HG03460 (cell line): ENCODE data around the gene HIVEP3.

Experiments used
- ATAC-seq: cut with Tn5 transposase; IDR thresholded peaks from one replicate; pipeline ENCODE4 v1.9.1; 2021; ENCODE audit not compliant: unreplicated experiment

HIVEP3 gene

DNA sequence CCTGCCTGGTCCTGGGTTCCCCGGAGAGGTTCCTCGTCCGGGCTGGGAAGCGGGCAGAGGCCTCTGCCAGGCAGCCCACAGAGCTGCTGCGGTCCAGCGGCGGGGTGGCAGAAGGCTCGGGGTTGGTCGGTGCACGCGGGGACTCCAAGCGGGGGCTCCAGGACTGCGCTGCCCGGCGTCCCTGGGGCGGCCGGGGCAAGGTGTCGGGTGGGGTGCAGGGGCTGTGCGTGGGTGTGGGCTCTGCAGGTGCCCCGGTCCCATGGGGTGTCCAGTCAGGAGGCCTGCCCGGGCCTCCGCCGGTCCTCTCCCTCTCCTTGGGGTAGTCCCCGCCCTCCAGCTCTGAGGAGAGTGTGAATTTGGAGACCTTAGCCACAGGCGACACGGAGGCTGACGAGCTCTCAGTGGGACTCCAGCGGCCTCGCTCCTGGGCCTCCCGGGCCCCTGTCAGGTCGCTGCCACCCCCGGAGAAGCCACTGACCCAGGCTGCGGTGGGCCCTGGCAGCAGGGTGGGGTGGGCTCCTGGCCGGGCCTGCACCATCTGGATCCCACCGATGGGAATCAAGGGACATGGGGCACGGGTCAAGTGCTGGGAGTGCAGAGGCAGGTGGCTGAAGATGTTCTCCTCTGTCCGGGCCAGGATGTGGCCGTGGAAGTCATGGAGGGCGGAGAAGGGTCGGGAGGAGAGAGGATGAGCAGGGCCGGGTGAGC lies 408.0 kb downstream of the HIVEP3 start:
- no peak for ATAC-seq

DNA sequence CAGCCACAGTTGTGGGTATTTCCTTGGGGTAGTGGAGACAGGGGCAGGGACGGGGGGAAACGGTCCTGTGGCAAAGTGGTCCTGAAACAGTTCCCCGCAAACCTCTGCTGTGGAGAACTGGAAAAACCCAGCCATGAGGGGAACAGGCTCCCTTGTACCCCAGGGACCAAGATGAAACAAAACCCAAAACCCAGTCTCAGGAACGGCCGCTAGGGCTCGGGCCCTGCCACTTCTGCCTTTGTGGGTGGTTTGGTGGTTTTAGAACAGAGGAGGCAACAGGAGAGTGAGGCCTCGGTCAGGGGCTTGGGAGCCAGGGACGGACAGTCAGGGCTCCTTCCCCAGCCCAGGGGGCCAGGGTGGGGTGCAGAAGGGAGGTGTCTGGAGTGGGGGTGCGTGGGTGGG lies 409.5 kb downstream of the HIVEP3 start:
- no peak for ATAC-seq

GRCh38 chr1:41508290-41508689 lies 410.4 kb downstream of the HIVEP3 start:
- no peak for ATAC-seq

DNA sequence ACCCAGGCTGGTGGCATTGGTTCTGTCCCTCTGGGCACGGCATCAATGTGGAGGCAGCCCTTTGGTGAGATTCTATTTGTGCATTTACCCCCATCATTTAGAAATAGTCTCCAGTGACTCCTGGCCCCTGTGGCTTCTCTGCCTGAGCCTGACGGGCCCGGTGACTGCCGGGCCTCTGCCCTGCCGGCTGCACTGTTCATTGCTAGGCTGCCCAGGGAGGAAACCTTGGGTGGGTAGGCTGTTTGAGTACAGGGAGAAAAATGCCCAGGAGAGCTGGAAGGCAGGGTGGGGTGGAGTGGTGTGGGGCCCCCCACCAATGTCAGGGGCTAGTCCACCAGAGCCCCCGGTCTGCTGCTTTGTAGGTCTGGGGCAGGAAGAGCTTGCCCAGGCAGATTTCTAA lies 410.9 kb downstream of the HIVEP3 start:
- no peak for ATAC-seq

DNA sequence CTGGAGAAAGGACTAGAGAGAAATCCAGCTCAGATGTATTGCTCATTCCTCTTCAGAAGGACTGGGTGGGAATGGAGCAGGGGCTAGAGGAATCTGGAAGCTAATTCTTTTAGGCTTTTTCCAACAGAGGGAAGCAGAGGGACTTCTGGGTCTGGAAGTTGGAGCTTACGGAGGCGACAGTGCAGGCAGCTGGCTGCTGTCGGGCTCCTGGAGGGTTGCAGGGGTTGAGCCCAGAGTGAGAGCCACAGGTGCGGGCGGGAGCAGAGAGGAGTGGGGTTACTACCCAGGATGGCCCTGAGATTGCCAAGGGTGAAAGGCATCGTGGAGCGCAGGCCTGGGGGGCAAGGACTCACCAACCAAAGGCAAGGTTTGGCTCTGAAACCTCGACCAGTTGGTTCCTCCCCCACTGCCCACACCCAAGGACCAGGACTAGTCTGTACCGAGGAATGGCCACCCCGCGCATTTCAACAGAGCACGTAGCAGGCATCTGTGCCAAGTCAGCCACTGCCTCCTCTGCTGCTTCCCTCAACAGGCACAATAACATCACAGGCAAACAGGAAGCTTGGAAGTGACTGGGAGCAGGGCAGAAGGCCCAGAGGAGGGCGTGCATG lies 411.5 kb downstream of the HIVEP3 start:
- no peak for ATAC-seq

DNA sequence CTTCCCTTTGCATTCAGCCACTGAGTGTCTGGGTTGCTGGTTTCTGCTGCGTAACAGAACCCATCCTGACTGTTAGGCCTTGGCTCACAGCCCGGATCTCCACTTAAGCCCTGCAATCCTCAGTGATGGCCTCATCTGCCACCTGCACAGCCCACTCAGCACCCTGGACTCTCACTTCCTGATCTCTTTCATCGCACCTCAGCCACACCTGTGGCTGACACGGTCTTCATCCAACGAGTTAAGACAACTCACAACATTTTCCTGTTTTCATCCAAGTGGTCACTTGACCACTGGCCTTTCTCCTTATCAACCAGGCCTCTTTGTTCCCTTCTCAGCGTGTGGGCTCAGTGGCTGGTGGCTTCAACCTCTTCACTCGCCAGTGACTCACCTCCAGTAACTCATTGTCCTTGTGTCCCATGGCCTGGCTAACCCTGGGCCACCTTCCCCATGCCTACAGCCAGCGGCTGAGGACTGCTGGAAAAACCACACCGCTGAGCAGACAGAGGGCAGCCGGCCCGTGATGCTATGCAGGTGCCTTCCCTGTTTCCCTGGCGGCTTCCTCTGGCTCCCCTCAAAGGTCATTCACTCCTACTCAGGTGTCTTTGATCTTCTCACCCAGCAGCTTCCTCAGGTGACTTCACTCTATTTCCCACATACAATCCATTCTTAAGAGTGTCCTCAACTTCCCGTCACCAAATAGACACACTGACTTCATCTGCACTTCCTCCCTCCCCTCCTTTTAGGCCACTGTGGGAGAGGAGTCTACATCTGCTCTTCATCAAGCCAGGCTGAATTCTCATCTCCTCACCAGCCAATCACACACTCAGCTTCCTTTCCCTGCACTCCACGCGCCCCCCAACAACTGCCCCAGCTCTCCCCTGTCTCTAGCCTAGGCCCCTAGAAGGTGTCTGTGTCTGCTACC lies 414.3 kb downstream of the HIVEP3 start:
- no peak for ATAC-seq

DNA sequence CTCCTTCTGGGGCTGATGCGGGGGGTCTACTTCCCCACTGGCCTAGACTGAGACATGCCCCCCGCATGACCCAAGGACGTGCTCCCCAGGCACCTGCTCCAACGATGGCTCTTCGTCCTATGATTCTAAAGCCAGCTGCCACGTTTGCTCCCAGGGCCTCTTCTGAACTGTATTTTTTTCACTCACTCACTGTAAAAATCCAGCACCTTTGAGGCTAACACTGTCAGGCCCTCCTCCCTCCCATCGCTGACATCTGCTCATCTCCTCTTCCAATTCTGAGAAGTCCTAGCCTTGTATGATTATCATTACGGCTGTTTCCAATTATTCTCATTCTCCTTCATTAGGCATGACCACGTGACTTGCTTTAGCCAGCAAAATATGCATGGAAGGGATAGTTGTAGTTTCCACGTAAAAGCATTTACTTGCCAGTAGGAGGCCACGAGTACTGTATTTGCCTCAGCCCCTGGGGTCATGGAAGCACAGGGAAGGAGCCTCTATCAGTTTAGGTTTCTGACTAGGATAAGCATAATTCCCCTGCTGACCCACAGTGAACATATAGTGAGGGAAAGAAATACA lies 415.1 kb downstream of the HIVEP3 start:
- no peak for ATAC-seq

- ATAC-seq = no peak
Measured at GRCh38 chr1:41502912-41503311, 415.8 kb downstream of the HIVEP3 start.

GRCh38 chr1:41501581-41501980 lies 417.1 kb downstream of the HIVEP3 start:
- no peak for ATAC-seq

DNA sequence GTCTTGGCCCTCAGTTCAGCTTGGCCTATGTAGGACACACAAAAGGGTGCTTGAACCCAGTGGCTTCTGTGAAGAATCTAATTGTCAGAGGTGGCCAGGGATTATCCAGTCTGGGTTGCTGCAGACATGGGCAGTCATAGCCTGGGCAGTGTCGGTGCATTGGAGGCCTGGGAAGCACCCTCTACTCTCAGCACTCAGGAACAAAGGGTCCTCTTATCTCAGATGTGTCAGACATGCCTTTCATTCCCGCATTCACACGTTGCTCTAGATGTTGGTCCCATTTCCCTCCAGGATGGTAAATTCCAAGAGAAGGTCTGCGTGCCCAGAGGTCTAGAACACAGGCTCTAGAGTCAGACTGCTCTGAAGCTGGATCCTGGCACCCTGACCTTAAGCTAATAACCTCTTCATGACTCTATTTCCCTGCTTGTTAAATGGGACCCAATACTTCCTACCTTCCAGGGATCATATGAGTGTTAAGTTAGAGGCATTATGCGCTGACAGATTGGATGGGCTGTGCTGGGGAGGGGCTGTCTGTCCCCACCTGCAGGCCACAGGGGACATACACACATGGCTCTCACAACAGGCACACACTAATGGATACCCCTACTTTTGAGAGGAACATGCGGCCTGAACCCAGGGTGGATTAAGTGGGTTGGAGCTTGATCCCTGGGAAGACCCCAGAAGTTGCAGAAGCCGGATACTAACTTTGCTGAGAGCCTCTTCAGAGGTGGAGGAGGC lies 417.8 kb downstream of the HIVEP3 start:
- no peak for ATAC-seq

GRCh38 chr1:41500378-41500777 lies 418.3 kb downstream of the HIVEP3 start:
- no peak for ATAC-seq

GRCh38 chr1:41499591-41499990 lies 419.1 kb downstream of the HIVEP3 start:
- ATAC-seq = no peak

- no peak for ATAC-seq
Measured at GRCh38 chr1:41498804-41499203, 419.9 kb downstream of the HIVEP3 start.

- ATAC-seq = no peak
Measured at GRCh38 chr1:41498391-41498790, 420.3 kb downstream of the HIVEP3 start.

DNA sequence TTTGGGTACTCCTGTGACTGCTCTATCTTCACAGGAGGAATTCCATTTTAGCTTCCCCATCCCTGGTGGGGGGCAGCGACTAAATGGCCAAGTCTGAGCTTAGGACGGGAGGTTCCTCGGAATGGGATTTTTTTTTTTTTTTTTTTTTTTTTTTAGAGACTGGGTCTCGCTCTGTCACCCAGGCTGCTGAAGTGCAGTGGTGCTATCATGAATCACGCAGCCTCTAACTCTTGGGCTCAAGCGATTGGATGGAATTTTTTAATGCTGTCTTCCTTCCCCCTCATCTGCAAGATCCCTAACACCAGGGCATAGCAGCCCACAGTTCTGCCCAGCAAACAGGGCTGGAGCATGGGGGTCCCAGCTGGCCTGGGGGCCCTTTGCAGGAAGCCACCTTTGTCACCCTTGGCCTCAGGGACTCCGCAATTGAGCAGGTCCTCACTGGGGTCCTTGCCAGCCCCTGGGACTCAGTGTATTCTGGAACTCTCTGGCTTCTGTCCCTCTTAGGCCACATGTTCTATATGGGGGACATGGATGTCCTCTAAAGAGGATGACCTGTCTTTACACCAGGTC lies 421.2 kb downstream of the HIVEP3 start:
- ATAC-seq = no peak

DNA sequence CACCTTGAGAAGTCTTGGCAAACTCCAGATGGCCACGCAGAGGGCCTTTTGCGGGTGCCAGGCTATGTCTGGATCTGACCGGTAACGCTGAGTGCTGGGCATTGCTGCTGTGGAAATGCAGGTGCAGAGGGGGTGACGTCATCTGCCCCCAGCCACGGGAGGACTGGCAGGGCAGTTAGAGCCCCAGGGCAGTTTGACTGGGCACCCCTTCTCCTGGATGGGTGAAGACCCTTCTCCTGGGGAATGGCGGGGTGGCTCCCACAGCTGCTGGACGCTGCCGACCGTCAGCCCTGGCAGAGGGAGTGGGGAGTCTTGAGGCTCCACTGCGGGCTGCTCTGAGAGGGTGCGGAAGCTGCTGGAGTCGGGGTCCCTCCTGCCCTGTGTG lies 421.7 kb downstream of the HIVEP3 start:
- ATAC-seq = no peak

GRCh38 chr1:41496080-41497055 lies 422.4 kb downstream of the HIVEP3 start:
- no peak for ATAC-seq

DNA sequence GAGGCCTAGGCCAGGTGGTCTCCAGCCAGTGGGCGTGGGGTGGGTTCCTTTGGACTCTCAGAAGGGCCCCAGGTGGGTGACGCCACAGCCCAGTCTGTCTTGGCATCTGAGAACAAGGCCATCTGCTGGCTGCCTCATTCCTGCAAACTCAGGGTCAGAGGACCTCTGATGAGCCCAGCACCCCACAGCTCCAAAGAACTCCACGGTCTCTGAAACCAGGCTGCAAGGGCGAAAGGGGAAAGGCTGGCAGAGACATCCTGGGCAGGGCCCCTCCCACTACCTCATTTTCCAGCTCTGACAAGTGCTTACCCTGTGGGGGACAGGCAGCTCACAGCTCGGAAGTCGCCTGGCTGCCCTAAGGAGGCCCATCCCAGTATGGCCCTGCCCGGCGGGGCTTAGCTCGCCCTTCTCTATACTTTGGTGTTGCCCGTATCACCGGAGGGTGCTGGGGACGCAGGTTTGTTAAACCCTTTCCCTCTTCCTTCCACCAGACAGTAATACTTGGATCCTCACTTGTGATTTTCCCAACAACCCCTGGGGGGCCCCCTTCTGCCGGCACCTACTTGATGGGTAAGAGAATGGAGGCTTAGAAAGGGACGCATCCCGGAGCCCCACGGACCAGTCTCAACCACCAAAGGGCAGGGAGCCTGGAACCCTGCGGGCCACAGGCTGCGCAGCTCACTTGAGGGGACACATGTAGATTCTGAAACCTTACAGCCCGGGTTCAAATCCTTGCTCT lies 423.3 kb downstream of the HIVEP3 start:
- no peak for ATAC-seq
